Dedifferentiated amniotic fluid mesenchymal stem cell (primary cell): ENCODE measurements around the gene PLXDC2.
"Not testable (repeated sequence)": the region's sequence is repeated elsewhere in the genome, so short reads cannot be mapped to it uniquely, and the experiment has no call there.

Source experiments
- DNase-seq: peaks from one replicate; pipeline ENCODE4 v3.0.0-alpha.2; 2016; ENCODE audit errors: extremely low spot score

Gene PLXDC2

GRCh38 chr10:19977097-19977521 lies 160.9 kb downstream of the PLXDC2 start:
- no peak for DNase-seq

- DNase-seq: no peak
These were observed 163.4 kb downstream of the PLXDC2 start for GRCh38 chr10:19979628-19980027.

- no peak for DNase-seq
These were observed 167.8 kb downstream of the PLXDC2 start for GRCh38 chr10:19983880-19984565.

- no peak for DNase-seq
These were observed 169.5 kb downstream of the PLXDC2 start for GRCh38 chr10:19985745-19986144.

GRCh38 chr10:19986591-19986990 lies 170.4 kb downstream of the PLXDC2 start:
- no peak for DNase-seq

GRCh38 chr10:19987931-19988330 lies 171.7 kb downstream of the PLXDC2 start:
- no peak for DNase-seq

GRCh38 chr10:19993714-19994315 lies 177.6 kb downstream of the PLXDC2 start:
- no peak for DNase-seq

GRCh38 chr10:19998482-19998881 lies 182.2 kb downstream of the PLXDC2 start:
- no peak for DNase-seq

- no peak for DNase-seq
These were observed 183.2 kb downstream of the PLXDC2 start for GRCh38 chr10:19999431-19999830.

GRCh38 chr10:20002026-20002425 lies 185.8 kb downstream of the PLXDC2 start:
- DNase-seq: not testable (repeated sequence)

GRCh38 chr10:20002657-20003056 lies 186.4 kb downstream of the PLXDC2 start:
- DNase-seq: no peak

- DNase-seq: no peak
These were observed 187.9 kb downstream of the PLXDC2 start for GRCh38 chr10:20004087-20004523.

GRCh38 chr10:20005638-20006037 lies 189.4 kb downstream of the PLXDC2 start:
- no peak for DNase-seq

- no peak for DNase-seq
These were observed 190.1 kb downstream of the PLXDC2 start for GRCh38 chr10:20006169-20006870.

GRCh38 chr10:20007426-20007825 lies 191.2 kb downstream of the PLXDC2 start:
- DNase-seq: no peak

- no peak for DNase-seq
These were observed 197.9 kb downstream of the PLXDC2 start for GRCh38 chr10:20013991-20014750.

- DNase-seq: no peak
These were observed 201.7 kb downstream of the PLXDC2 start for GRCh38 chr10:20017961-20018360.

- no peak for DNase-seq
These were observed 204.4 kb downstream of the PLXDC2 start for GRCh38 chr10:20020677-20021076.

- DNase-seq: no peak
These were observed 213.3 kb downstream of the PLXDC2 start for GRCh38 chr10:20029523-20029922.

GRCh38 chr10:20033476-20033875 lies 217.2 kb downstream of the PLXDC2 start:
- DNase-seq: no peak

- DNase-seq: no peak
These were observed 218.5 kb downstream of the PLXDC2 start for GRCh38 chr10:20034732-20035131.

GRCh38 chr10:20040012-20040411 lies 223.8 kb downstream of the PLXDC2 start:
- DNase-seq: no peak
